GM06990 (cell line): ENCODE data around the gene DUXA.
"Not testable (repeated sequence)": the region's sequence is repeated elsewhere in the genome, so short reads cannot be mapped to it uniquely, and the experiment has no call there.

Source experiments
- DNase-seq: peaks from one replicate; pipeline ENCODE4 v3.0.0-alpha.2; 2011; ENCODE audit not compliant: insufficient read length; ENCODE audit errors: extremely low read depth
- H3K27me3 ChIP-seq: replicated peaks from 2 replicates; pipeline ENCODE4 v1.6.0; 2011; ENCODE audit warnings: low read length; ENCODE audit not compliant: control insufficient read depth, insufficient read depth
- H3K36me3 ChIP-seq: 2 replicates; pipeline ENCODE4 v1.5.1; 2011; ENCODE audit warnings: low read length; ENCODE audit not compliant: control insufficient read depth, insufficient read depth
- H3K4me3 ChIP-seq: replicated peaks from 2 replicates; pipeline ENCODE4 v1.5.1; 2011; ENCODE audit warnings: low read depth, mild to moderate bottlenecking, control low read depth, low read length
- CTCF ChIP-seq: IDR thresholded peaks from 2 replicates; pipeline ENCODE4 v1.5.1; 2011; ENCODE audit warnings: low read length, control low read depth, mild to moderate bottlenecking, inconsistent platforms; ENCODE audit not compliant: insufficient read depth, poor library complexity, severe bottlenecking

Gene DUXA

GRCh38 chr19:57167385-57167784 is at the start of gene DUXA:
Gene DUXA (minus strand): TSS chr19:57167485. CDS start chr19:57167443, 42 bp downstream.
- DNase-seq, result no peak
- no peak within 1 kb of the TSS for H3K4me3 ChIP-seq

DNA sequence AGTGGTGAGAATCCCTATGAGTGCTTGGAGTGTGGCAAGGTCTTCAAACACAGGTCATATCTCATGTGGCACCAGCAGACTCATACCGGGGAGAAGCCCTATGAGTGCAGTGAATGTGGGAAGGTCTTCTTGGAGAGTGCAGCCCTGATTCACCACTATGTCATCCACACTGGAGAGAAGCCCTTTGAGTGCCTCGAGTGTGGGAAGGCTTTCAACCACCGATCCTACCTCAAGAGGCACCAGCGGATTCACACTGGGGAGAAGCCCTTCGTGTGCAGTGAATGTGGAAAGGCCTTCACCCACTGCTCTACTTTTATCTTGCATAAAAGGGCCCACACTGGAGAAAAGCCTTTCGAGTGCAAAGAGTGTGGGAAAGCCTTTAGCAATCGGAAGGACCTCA is 44.8 kb upstream of the DUXA start:
- no peak for TF ChIP-seq CTCF
- H3K36me3 ChIP-seq, result peaks cover 23% of the 10 kb centered on the region
- no peak overlapping the region for H3K4me3 ChIP-seq
- DNase-seq, result no peak
- no peaks in the 10 kb centered on the region for H3K27me3 ChIP-seq

More at GRCh38 chr19:57167385-57167784, at the start of gene DUXA:
- Histone ChIP-seq H3K36me3 (no peaks in the 10 kb centered on the region), H3K27me3 (no peaks in the 10 kb centered on the region)
- TF ChIP-seq CTCF, result no peak

DNA sequence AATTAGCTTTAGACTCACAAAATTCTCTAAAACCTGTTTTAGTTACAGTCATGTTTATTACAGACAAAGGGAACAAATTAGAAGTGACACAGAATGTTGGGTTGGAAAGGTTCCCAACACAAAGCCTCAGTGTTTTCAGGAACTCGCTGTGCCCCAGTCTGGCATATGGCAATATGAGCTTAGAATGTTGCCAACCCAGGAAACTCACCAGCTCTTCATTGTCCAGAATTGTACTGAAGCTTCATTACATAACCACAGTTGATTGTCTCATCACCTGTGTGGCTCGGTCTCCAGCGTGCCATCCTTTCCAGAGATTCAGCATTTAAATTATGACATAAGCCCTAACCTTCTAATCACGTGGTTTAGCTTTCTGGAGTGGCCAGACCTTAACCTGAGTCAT is 43.1 kb upstream of the DUXA start:
- no peak overlapping the region for H3K4me3 ChIP-seq
- peaks cover 27% of the 10 kb centered on the region for H3K36me3 ChIP-seq
- no peak for DNase-seq
- TF ChIP-seq CTCF, result no peak
- H3K27me3 ChIP-seq, result no peaks in the 10 kb centered on the region

DNA sequence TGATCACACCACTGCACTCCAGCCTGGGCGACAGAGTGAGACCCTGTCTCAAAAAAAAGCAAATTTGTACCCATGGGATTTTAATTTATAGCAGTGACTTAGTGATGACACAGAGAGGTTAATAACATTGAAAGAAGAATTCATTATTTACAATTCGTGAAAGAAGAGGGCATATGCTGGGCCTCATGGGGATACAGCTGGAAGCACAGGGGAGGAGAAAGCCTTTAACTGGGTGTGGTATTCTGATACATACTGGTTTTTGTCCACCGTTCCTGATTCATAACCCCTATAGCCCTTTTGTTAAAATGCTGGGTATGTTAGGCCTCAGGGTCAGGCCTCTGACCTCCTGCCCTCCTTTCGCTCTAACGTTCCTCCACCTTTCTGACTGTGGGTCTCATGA is 34.9 kb upstream of the DUXA start:
- DNase-seq, result no peak
- H3K27me3 ChIP-seq, result no peaks in the 10 kb centered on the region
- no peak for TF ChIP-seq CTCF
- no peak overlapping the region for H3K4me3 ChIP-seq
- peaks cover 9% of the 10 kb centered on the region for H3K36me3 ChIP-seq

DNA sequence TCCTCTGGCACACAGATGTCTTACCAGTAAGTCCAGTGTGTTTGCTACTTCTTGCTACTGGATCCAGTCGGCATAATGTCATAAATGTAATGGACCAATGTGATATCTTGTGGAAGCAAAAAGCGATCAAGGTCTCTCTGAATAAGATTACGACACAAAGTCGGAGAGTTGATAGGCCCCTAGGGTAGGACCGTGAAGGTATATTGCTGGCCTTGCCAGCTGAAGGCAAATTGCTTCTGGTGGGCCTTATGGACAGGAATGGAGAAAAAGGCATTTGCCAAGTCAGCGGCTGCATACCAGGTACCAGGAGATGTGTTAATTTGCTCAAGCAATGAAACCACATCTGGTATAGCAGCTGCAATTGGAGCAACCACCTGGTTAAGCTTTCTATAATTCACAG is 30.6 kb upstream of the DUXA start:
- not testable (repeated sequence) for DNase-seq, H3K27me3 ChIP-seq, H3K4me3 ChIP-seq
- H3K36me3 ChIP-seq, result peaks cover 16% of the 10 kb centered on the region

DNA sequence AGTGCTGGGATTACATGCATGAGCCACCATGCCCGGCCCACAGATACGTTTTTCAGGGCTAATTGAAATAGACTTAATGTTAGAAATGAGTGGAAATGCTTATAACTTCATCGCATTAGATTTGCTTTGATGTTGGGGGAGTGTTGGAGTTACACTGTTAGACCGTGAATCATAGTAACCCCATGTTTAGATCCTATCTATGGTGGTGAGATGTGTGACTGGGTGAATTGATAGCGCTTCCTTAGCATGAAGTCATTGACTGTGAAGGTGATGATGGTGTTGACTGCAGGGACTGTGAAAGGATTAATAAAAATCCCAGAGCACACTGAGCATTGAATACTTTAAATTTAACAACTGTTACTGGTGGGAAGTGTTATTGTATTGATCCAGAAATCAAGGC is 25.7 kb upstream of the DUXA start:
- Histone ChIP-seq H3K36me3 (peaks cover 16% of the 10 kb centered on the region), H3K27me3 (no peaks in the 10 kb centered on the region), H3K4me3 (no peak overlapping the region)
- no peak for TF ChIP-seq CTCF
- DNase-seq, result no peak
